Adipocyte (in vitro differentiated cells): ENCODE results near the gene ZNF398.

ENCODE experiments used
- DNase-seq: peaks from one replicate; pipeline ENCODE4 v3.0.0-alpha.2; 2015; ENCODE audit warnings: low read depth
- H3K27me3 ChIP-seq: replicated peaks from 2 replicates; pipeline ENCODE4 v1.7.0; 2013; ENCODE audit warnings: mild to moderate bottlenecking, low read length, moderate library complexity; ENCODE audit not compliant: control insufficient read depth, insufficient read depth
- H3K36me3 ChIP-seq: 2 replicates; pipeline ENCODE4 v1.7.0; 2013; ENCODE audit warnings: low read length, mild to moderate bottlenecking, moderate library complexity; ENCODE audit not compliant: control insufficient read depth, insufficient read depth, severe bottlenecking
- H3K4me1 ChIP-seq: 2 replicates; pipeline ENCODE4 v1.7.0; 2013; ENCODE audit warnings: mild to moderate bottlenecking, low read length, moderate library complexity; ENCODE audit not compliant: control insufficient read depth, insufficient read depth
- H3K4me3 ChIP-seq: 2 replicates; pipeline ENCODE4 v1.7.0; 2013; ENCODE audit warnings: mild to moderate bottlenecking, low read length, moderate library complexity
- H3K9ac ChIP-seq: 2 replicates; pipeline ENCODE4 v1.7.0; 2013; ENCODE audit warnings: mild to moderate bottlenecking, low read length, moderate library complexity
- H3K9me3 ChIP-seq: 2 replicates; pipeline ENCODE4 v1.7.0; 2013; ENCODE audit warnings: mild to moderate bottlenecking, low read length, moderate library complexity; ENCODE audit not compliant: control insufficient read depth

ZNF398 gene

DNA sequence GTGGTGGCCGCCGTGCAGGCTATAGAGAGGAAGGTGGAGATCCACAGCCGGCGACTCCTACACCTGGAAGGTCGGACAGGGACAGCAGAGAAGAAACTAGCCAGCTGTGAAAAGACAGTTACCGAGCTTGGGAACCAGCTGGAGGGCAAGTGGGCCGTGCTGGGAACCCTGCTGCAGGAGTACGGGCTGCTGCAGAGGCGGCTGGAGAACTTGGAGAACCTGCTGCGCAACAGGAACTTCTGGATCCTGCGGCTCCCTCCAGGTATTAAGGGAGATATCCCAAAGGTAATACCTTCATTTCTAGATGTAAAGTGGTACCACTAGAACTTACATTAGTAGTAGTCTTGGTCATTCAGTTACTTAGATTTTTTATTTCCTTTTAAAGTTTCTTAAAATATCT, 6.8 kb downstream of the ZNF398 start:
- Histone ChIP-seq H3K9me3 (no peaks in the 10 kb centered on the region), H3K4me1 (peaks cover 6% of the 10 kb centered on the region), H3K4me3 (no peak overlapping the region), H3K27me3 (no peaks in the 10 kb centered on the region), H3K9ac (no peak overlapping the region), H3K36me3 (peaks cover 28% of the 10 kb centered on the region)
- DNase-seq, result no peak

DNA sequence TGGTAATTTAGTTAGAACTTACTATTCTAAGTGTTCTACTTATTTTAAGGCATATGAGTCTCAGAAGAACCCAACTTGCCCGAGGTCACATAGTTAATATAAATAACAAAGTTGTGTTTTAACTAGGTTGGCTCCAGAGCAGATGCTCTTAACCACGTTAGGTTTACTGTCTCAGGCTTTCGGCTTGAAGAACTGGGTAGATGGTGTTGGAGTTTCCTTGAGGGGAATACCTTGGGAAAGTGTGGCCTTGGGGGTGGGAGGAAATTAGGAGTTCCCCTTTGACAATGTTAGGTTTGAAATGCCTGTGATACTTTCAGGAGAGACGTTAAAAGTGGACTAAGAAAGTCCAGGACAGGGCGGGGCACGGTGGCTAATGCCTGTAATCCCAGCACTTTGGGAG, 9.6 kb downstream of the ZNF398 start:
- Histone ChIP-seq H3K36me3 (peaks cover 36% of the 10 kb centered on the region), H3K4me1 (peaks cover 6% of the 10 kb centered on the region), H3K4me3 (no peak overlapping the region), H3K9me3 (no peaks in the 10 kb centered on the region), H3K9ac (no peak overlapping the region), H3K27me3 (no peaks in the 10 kb centered on the region)
- DNase-seq, result no peak

DNA sequence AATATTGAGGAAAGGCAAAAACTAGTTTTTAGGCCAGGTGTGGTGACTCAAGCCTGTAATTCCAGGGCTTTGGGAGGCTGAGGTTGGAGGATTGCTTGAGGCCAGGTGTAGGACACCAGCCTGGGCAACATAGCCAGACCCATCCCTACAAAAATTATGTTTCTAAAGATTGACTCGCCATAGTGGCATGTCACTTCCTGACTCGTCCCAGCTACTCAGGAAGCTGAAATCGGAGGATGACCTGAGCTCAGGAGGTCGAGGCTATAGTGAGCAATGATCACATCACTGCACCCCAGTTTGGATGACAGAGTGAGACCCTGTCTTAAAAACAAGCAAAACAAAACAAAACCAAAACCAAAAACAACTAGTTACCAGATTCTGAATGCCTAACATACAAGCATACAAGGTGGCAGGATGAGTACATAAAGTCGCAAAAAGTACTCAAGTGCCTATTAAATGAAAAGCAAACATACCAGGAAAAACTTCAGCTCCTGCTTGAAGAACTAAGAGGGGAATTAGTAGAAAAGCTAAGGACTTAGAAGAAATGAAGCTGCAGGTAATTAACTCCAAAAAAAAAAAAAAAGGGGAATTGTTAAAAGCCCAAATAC, 14.1 kb downstream of the ZNF398 start:
- H3K36me3 ChIP-seq, result peaks cover 41% of the 10 kb centered on the region
- H3K4me3 ChIP-seq, result no peak overlapping the region
- no peak for DNase-seq
- H3K4me1 ChIP-seq, result peaks cover 6% of the 10 kb centered on the region
- H3K9ac ChIP-seq, result no peak overlapping the region
- H3K9me3 ChIP-seq, result no peaks in the 10 kb centered on the region
- no peaks in the 10 kb centered on the region for H3K27me3 ChIP-seq

DNA sequence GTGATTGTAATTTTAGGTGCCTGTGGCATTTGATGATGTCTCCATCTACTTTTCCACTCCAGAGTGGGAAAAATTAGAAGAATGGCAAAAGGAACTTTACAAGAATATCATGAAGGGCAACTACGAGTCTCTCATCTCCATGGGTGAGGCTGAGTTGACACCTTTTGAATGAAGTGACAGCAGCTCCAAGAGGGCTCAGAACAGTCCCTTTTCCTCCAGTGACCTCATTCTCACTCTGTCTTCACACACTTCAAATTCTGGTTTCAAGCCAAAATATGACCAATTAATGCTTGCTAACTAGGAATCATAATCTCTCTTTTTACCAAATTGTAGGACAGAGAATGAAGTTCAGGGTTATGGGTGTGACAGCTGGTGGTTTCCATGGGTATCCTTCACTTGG, 18.9 kb downstream of the ZNF398 start:
- H3K9ac ChIP-seq, result no peak overlapping the region

DNA sequence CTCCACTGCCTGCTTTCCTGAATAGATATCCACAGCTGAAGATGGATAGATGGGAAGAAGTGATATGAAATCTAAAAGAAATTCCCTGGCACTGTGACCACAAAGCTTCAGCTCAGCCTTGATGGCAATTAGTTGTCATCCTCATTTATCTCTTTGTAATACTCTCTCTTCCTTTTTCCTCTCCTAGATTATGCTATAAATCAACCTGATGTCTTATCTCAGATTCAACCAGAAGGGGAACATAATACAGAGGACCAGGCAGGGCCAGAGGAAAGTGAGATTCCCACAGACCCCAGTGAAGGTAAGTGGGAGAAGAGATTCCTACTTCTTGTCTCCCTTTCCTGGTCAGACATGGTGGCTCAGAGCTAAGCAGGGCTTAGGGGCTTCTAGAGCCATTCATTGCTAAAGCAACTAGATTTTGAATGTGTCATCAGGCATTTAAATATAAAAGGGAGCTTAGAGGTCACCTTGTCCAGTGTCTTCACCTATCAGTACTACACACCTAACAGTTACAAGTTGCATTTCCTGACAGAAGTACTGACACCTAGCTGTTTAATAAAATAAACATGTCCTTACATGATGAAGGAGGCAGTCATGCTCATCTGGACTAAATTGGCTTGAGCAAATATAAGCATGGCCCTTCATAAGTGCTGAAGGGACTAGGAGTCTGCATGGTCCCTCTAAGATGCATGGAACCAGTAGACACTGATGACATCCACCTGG, 19.5 kb downstream of the ZNF398 start:
- no peaks in the 10 kb centered on the region for H3K9me3 ChIP-seq
- H3K27me3 ChIP-seq, result no peaks in the 10 kb centered on the region
- DNase-seq, result no peak
- peaks cover 63% of the 10 kb centered on the region for H3K36me3 ChIP-seq
- H3K4me1 ChIP-seq, result no peaks in the 10 kb centered on the region
- H3K9ac ChIP-seq, result no peak overlapping the region
- no peak overlapping the region for H3K4me3 ChIP-seq

More for the DNA sequence above, 18.9 kb downstream of the ZNF398 start:
- no peaks in the 10 kb centered on the region for H3K9me3 ChIP-seq
- H3K36me3 ChIP-seq, result peaks cover 68% of the 10 kb centered on the region
- no peak for DNase-seq
- no peaks in the 10 kb centered on the region for H3K27me3 ChIP-seq
- H3K4me3 ChIP-seq, result no peak overlapping the region
- H3K4me1 ChIP-seq, result peaks cover 4% of the 10 kb centered on the region

DNA sequence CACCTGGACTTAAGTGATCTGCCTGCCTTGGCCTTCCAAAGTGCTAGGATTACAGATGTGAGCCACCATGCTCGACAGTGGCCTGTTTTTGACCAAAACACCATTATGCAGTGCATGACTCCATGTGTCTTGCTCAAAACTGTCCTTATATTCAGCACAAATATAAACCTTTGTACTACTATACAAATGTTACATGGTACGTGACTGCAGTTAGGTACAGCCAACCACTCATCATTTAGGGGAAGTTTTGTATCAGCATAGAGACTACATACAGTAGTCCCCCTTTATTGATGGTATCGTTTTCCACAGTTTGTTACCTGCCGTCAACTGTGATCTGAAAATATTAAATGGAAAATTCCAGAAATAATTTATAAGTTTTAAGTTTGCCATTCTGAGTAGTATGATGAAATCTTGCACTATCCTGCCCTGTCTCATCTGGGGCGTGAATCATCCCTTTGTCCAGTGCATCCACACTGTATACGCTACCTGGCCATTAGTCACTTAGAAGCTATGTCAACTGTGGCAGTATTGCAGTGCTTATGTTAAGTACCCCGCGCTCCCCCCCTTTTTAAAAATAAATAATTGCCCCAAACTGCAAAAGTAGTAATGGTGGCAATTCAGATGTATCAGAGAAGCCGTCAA, 24.8 kb downstream of the ZNF398 start:
- Histone ChIP-seq H3K9me3 (no peaks in the 10 kb centered on the region), H3K9ac (no peak overlapping the region), H3K27me3 (no peaks in the 10 kb centered on the region), H3K4me3 (no peak overlapping the region), H3K36me3 (peaks cover 79% of the 10 kb centered on the region), H3K4me1 (no peaks in the 10 kb centered on the region)
- DNase-seq, result no peak

DNA sequence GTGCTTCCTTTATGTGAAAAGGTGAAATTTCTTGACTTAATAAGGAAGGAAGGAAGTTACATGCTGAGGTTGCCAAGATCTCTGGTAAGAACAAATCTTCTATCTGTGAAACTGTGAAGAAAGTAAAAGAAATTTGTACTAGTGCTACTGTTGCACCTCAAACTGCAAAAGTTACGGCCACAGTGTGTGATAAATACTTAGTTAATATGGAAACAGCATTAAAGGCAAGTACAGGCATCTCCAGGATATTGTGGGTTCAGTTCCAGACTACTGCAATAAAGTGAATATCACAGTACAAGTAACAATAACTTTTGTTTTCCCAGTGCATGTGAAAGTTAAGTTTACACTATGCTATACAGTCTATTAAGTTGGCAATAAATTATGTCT, 25.3 kb downstream of the ZNF398 start:
- no peaks in the 10 kb centered on the region for H3K27me3 ChIP-seq
- no peaks in the 10 kb centered on the region for H3K9me3 ChIP-seq
- H3K4me3 ChIP-seq, result no peak overlapping the region
- no peaks in the 10 kb centered on the region for H3K4me1 ChIP-seq
- DNase-seq, result no peak
- no peak overlapping the region for H3K9ac ChIP-seq
- peaks cover 79% of the 10 kb centered on the region for H3K36me3 ChIP-seq

DNA sequence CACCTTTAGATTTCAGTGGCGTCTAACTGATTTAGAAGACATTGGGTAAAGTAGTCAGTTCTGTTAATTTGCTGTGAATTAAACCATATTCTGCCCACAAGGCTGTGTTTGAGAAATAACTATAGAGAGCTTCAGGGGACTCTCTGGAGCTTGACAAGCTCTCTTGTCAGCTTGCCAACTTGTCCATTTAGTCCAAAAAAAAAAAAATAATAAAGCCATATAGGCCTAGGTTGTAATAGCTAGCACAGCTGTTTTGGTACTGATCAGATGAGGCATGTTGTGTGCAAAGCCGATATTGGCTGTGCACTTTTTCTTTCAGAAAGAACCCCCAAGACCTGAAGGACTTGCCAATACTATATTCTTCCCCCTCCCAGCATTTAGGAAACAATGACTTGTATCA, 27.9 kb downstream of the ZNF398 start:
- Histone ChIP-seq H3K4me3 (no peak overlapping the region), H3K4me1 (no peaks in the 10 kb centered on the region), H3K9ac (no peak overlapping the region), H3K9me3 (no peaks in the 10 kb centered on the region), H3K36me3 (peaks cover 79% of the 10 kb centered on the region), H3K27me3 (no peaks in the 10 kb centered on the region)
- no peak for DNase-seq

DNA sequence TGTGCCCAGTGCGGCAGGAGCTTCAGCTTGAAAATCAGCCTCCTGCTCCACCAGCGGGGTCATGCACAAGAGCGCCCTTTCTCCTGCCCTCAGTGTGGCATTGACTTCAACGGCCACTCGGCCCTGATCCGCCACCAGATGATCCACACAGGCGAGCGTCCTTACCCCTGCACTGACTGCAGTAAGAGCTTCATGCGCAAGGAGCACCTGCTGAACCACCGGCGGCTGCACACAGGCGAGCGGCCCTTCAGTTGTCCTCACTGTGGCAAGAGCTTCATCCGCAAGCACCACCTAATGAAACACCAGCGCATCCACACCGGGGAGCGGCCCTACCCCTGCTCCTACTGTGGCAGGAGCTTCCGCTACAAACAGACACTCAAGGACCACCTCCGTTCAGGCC, 32.0 kb downstream of the ZNF398 start:
- no peak overlapping the region for H3K9ac ChIP-seq
- H3K4me3 ChIP-seq, result no peak overlapping the region
- peaks cover 9% of the 10 kb centered on the region for H3K4me1 ChIP-seq
- H3K27me3 ChIP-seq, result no peaks in the 10 kb centered on the region
- H3K9me3 ChIP-seq, result no peaks in the 10 kb centered on the region
- no peak for DNase-seq
- H3K36me3 ChIP-seq, result peaks cover 78% of the 10 kb centered on the region

DNA sequence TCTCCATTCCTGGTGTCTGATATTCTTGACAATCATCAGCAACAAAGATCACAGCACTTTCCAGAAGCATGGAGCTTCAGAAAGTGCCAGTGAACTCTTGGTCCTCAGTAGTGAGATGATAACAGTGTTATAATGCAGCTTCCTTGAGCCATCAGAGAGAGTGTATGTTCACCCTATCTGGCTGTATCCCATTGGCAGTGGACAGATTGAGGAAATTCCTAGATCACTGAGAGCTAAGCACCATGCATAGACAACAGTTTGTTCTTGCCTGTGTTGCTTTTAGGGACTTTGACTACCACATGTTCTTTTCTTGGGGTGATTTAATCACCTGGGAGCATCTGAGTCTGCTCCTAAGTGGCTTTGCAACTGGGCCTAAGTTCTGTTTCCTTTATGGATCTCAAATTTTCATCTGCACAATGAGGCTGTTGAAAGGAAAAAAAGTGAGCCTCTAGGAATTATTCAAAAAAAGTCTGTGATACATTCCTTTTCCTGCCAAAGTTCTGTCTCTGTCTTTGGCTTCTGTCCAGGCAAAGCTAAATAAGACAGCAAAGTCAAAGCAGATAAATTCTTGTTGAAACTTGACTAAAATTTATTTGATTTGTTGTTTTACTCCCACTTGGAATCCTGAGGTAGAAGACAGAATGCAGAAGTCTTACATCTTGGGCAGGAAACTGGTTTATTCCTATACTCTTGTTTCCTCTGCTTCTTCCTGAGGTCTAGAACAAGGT, 33.6 kb downstream of the ZNF398 start:
- DNase-seq, result peak; percentile 56
- Histone ChIP-seq H3K36me3 (peaks cover 63% of the 10 kb centered on the region), H3K9ac (no peak overlapping the region), H3K9me3 (no peaks in the 10 kb centered on the region), H3K27me3 (no peaks in the 10 kb centered on the region), H3K4me1 (peaks cover 9% of the 10 kb centered on the region), H3K4me3 (no peak overlapping the region)

DNA sequence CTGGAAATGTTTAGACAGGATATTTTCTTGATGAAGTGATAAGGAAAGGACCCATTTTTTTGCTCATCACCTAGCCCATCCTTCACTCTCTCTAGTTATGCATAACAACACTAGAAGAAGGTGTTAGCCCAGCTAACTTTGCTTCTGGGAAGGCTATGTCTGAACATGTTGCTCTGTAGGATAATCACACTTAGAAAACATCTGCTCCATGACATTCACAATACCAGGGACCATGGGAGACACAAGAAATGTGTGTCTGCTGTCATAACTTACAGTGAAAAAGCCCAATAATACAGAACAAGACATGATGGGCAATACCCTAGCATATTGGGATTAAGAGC, 34.2 kb downstream of the ZNF398 start:
- Histone ChIP-seq H3K9me3 (no peaks in the 10 kb centered on the region), H3K36me3 (peaks cover 59% of the 10 kb centered on the region), H3K4me1 (peaks cover 9% of the 10 kb centered on the region), H3K9ac (no peak overlapping the region), H3K27me3 (no peaks in the 10 kb centered on the region), H3K4me3 (no peak overlapping the region)
- no peak for DNase-seq
